GM12875 (cell line): ENCODE data around the gene CADM1.

Experiments used
- H3K4me3 ChIP-seq: one replicate; pipeline ENCODE4 v1.5.1; 2011; ENCODE audit warnings: low read depth, low read length, control low read depth
- CTCF ChIP-seq: IDR thresholded peaks from 2 replicates; pipeline ENCODE4 v1.5.1; 2011; ENCODE audit warnings: low read depth, mild to moderate bottlenecking, control low read depth, inconsistent platforms, low read length, moderate library complexity, borderline replicate concordance; ENCODE audit not compliant: insufficient read depth

The CADM1 gene

GRCh38 chr11:115148691-115149090 lies 355.5 kb downstream of the CADM1 start:
- no peak for TF ChIP-seq CTCF
- H3K4me3 ChIP-seq, result no peak overlapping the region

DNA sequence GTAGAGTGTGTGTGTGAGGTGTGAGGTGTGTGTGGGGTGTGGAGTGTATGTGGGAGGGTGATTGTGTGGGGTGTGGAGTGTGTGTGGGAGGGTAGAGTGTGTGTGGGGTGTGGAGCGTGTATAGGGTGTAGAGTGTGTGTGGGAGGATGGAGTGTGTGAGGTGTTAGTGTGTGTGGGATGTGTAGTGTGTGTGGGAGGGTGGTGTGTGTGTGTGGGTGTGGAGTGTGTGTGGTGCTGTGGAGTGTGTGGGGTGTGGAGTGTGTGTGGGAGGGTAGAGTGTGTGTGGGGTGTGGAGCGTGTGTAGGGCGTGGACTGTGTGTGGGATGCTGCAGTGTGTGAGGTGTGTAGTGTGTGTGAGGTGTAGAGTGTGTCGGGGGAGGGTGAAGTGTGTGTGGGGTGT lies 356.1 kb downstream of the CADM1 start:
- no peak overlapping the region for H3K4me3 ChIP-seq
- TF ChIP-seq CTCF, result no peak

DNA sequence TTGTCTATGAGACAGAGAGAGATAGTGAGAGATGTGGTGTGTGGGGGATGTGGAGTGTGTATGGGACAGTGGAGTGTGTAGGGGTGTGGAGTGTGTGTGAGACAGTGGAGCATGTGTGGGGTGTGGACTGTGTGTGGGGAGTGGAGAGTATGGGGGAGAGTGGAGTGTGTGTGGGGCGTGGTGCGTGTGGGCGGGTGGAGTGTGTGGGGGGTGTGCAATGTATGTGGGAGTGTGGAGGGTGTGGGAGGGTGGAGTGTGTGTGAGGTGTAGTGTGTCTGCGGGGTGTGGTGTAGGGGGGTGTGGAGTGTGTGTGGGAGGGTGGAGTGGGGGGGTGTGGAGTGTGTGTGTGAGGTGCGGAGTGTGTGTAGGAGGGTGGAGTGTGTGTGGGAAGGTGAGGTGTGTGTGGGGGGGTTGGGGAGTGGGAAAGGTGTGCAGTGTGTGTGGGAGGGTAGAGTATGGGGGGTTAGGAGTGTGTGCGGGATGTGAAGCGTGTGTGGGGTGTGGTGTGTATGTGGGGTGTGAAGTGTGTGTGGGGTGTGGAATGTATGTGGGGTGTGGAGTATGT lies 356.9 kb downstream of the CADM1 start:
- no peak for TF ChIP-seq CTCF
- H3K4me3 ChIP-seq, result no peak overlapping the region

DNA sequence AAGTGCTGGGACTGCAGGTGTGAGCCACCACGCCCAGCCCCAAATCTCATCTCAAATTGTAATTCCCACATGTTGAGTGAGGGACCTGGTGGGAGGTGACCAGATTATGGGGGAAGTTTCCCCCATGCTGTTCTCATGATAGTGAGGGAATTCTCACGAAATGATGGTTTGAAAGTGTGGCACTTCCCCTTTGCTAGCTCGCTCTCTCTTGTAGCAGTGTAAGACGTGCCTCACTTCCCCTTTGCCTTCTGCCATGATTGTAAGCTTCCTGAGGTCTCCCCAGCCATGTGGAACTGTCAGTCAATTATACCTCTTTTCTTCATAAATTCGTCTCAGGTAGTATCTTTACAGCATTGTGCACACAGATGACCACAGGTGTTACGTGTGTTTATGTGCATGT lies 357.8 kb downstream of the CADM1 start:
- H3K4me3 ChIP-seq, result no peak overlapping the region
- TF ChIP-seq CTCF, result no peak

- no peak overlapping the region for H3K4me3 ChIP-seq
- TF ChIP-seq CTCF, result no peak
These were observed 358.9 kb downstream of the CADM1 start for GRCh38 chr11:115145324-115145723.

- no peak for TF ChIP-seq CTCF
These were observed 359.3 kb downstream of the CADM1 start for GRCh38 chr11:115144914-115145313.

GRCh38 chr11:115144014-115144413 lies 360.2 kb downstream of the CADM1 start:
- no peak for TF ChIP-seq CTCF

More at GRCh38 chr11:115144914-115145313, 359.3 kb downstream of the CADM1 start:
- no peak overlapping the region for H3K4me3 ChIP-seq

More at GRCh38 chr11:115144014-115144413, 360.2 kb downstream of the CADM1 start:
- H3K4me3 ChIP-seq, result no peak overlapping the region
